HG02759 (cell line): Measurements from ENCODE around the gene PHLDA3.

Experiments used
- ATAC-seq: cut with Tn5 transposase; IDR thresholded peaks from one replicate; pipeline ENCODE4 v1.9.1; 2021; ENCODE audit warnings: mild to moderate bottlenecking, moderate library complexity; ENCODE audit not compliant: unreplicated experiment

The PHLDA3 gene

DNA sequence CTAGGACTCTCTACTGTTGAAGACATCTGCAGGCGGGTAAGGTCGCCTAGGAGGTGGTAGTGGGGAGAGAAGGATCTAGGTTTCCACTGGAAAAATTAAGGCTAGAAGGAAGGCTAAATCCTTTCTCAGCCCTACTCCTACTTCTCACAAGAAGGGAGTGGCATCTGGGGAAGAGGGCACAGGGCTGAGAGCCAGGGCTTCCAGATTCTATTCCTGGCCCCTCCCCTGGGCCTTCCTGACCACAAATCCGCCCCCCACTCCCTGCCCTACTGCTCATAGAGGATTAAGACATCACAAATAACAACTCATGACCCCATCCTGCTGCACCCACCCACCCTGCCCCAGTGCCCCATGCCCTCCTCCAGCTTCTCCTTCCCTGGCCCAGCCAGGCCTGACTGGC lies 2.5 kb downstream of the PHLDA3 start:
- ATAC-seq = no peak

DNA sequence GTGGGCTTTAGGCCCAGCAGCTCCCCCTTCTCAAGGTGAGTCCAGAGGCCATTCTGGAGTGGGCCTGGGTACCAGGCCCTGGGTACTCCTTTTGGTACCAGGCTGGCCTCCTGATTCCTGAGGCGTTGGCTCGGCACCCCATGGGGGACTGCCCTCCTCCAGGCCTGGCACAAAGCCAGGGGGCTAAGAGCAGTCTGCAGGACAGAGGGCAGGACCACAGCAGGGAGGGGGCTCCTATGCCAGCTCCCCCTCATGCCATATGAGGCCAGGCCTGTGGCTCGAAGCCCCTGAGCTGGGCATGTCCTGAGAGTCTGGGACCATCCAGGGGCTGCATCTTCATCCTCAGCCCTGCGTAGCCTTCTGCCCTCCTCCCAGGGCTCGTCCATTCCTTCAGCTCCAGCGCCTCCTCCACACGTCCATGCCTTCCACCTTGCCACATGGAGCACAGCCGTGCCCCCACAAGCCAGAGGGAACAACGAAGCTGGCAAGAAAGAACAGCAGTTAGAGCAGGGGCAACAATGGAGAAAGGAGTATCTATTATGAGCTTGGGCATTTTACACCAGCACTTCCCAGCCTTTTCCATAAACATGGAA lies 3.2 kb downstream of the PHLDA3 start:
- ATAC-seq = no peak

GRCh38 chr1:201463071-201463552 lies 5.9 kb downstream of the PHLDA3 start:
- ATAC-seq = no peak

- ATAC-seq = no peak
These were observed 7.1 kb downstream of the PHLDA3 start for GRCh38 chr1:201461645-201462441.

DNA sequence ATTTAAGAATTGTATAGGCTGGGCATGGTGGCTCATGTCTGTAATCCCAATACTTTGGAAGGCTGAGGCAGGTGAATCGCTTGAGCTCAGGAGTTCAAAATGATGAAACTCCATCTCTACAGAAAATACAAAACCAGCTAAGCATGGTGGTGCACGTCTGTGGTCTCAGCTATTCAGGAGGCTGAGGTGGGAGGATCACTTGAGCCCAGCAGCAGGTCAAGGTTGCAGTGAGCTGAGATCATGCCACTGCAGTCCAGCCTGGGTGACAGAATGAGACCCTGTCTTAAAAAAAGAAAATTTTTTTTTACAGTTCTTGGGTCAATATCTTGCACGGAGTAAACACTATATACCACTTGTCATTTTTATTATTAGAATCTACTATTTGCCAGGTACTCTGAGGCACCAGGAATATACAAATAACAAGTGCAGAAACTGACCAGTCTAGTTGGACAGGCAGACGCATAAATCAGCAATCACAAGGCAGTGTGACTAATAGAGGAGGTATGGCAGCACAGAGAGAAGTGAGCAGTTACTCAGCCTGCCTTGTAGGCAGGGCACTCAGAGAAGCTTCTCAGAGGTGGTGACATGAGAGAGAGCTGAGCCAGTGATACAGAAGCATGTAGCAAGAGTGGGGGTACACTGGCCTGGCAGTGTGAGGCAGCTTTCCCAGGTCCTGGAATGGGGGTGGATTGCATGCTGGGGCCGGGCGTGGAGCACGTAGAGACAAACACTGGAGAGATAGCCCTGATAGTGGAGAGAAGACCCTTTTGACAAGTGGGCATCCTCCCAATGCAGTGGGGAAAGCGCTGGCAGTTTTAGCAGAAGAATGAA lies 8.0 kb downstream of the PHLDA3 start:
- ATAC-seq = no peak

- ATAC-seq = no peak
These were observed 9.2 kb downstream of the PHLDA3 start for GRCh38 chr1:201459775-201460174.

GRCh38 chr1:201459052-201459451 lies 9.9 kb downstream of the PHLDA3 start:
- no peak for ATAC-seq

GRCh38 chr1:201457508-201457960 lies 11.5 kb downstream of the PHLDA3 start:
- ATAC-seq = no peak

GRCh38 chr1:201456499-201457309 lies 12.3 kb downstream of the PHLDA3 start:
- no peak for ATAC-seq

DNA sequence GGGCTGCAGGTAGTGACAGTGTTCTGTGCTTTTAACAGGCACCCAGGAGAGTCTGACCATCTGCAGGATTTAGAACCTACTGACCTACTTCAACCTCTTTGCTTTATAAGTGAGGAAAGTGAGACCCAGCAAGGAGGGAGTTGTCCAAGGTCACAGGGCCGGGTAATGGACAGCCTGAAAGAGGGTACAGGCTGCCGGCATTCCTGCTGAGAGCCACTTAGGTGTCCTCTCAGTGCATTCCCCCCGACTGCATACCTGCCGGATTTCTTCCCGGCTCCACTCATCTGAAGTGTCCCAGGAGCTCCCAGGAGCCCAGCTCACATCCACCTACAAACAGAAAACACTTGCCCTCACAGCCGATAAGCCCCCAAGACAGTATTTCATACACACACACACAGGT lies 13.9 kb downstream of the PHLDA3 start:
- ATAC-seq = no peak

- no peak for ATAC-seq
These were observed 14.4 kb downstream of the PHLDA3 start for GRCh38 chr1:201454608-201455007.

- no peak for ATAC-seq
These were observed 16.1 kb downstream of the PHLDA3 start for GRCh38 chr1:201452866-201453265.

- no peak for ATAC-seq
These were observed 18.2 kb downstream of the PHLDA3 start for GRCh38 chr1:201450721-201451291.

DNA sequence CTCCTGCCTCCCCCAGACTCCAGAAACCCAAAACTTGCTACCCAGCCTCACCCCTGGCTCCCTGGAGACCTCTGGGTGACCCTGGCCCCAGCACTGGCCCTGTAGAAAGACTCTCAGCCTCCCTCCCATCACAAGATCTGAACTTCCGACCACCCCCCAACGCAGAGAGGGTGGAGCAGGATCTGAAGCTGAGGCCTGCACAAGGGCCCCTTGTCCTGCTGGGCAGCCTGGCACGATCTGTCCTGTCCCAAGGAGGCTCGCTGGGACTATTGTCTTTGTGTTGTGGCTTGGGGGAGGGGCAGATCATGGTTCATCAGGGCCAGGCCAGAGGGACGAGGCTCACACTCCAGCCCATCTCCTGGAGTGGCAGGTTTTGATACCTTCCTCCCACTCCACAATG lies 20.0 kb downstream of the PHLDA3 start:
- no peak for ATAC-seq

DNA sequence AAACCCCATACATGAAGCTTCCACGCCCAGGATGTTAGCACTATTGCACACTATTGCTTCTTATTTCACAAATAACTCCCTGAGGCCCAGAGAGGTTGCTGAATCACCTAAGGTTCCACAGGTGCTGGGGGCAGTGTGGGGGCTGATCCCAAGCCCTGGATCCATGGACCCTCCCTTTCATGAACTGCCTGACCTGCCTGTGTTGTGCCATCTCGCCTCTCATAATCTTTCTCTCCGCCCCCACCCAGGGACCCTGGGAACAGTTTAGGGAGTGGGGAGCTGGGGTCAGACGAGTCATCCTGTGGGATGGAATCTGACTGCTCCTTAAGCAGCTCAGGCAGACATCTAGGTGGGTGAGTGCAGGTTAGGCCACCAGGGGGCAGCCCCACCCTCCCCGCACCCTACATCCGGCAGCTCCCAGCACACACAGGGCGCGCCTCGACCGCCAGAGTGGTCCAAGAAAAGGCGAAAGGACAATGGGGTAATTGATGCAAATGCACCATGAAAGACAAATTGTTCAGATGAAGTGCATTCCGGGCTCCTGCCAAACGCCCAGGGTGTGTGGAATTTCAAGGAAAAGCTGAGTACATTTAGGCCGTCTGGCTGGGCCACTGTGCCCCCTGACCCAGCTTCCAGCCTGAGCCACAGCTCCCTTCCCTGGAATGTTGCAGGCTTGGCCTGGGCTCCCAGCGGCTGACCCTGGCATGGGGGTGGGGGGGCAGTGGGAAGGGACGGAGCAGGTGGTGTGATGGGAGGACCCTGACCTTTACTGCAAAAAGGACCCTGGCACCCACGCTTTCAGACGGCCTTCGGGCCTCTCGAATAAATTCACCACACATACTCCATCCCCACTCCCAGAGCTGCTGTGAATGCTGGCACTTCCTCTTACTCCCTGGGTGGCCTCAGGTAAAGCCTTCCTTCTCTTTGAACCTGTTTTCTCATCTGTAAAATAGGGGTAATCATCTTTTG lies 20.8 kb downstream of the PHLDA3 start:
- ATAC-seq = peak; percentile 90

- no peak for ATAC-seq
These were observed 23.7 kb downstream of the PHLDA3 start for GRCh38 chr1:201445310-201445709.

DNA sequence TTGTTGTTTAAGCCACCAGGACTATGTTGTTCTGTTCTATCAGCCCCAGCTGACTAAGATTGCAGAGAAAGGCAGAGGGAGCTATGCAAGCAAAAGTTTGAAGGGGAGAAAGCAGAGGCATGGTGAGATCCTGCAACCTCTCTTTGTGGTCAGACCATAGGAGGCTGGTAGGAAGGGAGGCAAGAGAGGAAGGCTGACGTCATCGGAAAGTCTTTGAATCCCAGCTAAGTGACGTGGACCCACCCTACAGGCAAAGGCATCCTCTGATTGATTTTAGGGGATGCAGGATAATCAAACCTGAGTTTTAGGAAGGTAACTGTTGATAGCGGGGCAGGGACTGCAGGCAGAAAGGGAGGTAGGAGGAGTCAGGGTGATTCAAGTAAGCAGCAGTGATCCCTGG lies 24.2 kb downstream of the PHLDA3 start:
- no peak for ATAC-seq

- no peak for ATAC-seq
These were observed 25.2 kb downstream of the PHLDA3 start for GRCh38 chr1:201443747-201444146.

DNA sequence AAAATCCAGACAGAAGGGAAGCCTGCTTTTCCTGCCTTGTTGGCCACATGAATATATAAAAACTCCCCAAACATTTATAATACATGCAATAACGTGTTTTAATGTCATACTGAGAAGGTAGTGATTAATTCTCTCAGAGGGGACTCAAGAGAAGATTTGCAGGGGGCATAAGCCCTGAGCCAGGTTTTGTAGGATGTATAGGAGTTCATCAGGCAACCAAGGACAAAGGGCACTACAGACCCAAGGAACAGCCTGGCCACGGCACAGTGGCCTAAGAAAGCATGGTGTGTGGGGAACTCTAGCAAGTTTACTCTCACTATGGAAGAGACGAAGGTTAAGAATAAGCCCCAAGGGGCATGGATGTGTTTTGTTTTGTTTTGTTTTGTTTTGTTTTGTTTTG lies 32.0 kb downstream of the PHLDA3 start:
- ATAC-seq = no peak
